GM12872 (cell line): ENCODE measurements around the gene RCC1.

Source experiments
- CTCF ChIP-seq: IDR thresholded peaks from 3 replicates; pipeline ENCODE4 v1.5.1; 2011; ENCODE audit warnings: low read depth, mild to moderate bottlenecking, low read length, moderate library complexity; ENCODE audit not compliant: insufficient read depth

The RCC1 gene

GRCh38 chr1:28507247-28507645, 1.4 kb downstream of the RCC1 start:
- no peak for TF ChIP-seq CTCF

GRCh38 chr1:28507646-28508434, 2.0 kb downstream of the RCC1 start:
- TF ChIP-seq CTCF: no peak

GRCh38 chr1:28508435-28508754, 2.6 kb downstream of the RCC1 start:
- TF ChIP-seq CTCF: no peak

GRCh38 chr1:28509705-28510272, 3.9 kb downstream of the RCC1 start:
- no peak for TF ChIP-seq CTCF

- TF ChIP-seq CTCF: no peak
Measured at GRCh38 chr1:28510273-28510969, 4.6 kb downstream of the RCC1 start.

- no peak for TF ChIP-seq CTCF
Measured at GRCh38 chr1:28510970-28511440, 5.2 kb downstream of the RCC1 start.

GRCh38 chr1:28512058-28512611, 6.3 kb downstream of the RCC1 start:
- no peak for TF ChIP-seq CTCF
